ENCODE data around the gene ATG13.

ATG13 gene

GRCh38 chr11:46661836-46662235 lies 44.5 kb downstream of the ATG13 start:
- TF ChIP-seq, protein P1, sequence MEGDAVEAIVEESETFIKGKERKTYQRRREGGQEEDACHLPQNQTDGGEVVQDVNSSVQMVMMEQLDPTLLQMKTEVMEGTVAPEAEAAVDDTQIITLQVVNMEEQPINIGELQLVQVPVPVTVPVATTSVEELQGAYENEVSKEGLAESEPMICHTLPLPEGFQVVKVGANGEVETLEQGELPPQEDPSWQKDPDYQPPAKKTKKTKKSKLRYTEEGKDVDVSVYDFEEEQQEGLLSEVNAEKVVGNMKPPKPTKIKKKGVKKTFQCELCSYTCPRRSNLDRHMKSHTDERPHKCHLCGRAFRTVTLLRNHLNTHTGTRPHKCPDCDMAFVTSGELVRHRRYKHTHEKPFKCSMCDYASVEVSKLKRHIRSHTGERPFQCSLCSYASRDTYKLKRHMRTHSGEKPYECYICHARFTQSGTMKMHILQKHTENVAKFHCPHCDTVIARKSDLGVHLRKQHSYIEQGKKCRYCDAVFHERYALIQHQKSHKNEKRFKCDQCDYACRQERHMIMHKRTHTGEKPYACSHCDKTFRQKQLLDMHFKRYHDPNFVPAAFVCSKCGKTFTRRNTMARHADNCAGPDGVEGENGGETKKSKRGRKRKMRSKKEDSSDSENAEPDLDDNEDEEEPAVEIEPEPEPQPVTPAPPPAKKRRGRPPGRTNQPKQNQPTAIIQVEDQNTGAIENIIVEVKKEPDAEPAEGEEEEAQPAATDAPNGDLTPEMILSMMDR (IDR thresholded peaks at IDR 0.05; ENCODE audit: low read depth, low read length), result no peak
- H3K4me3 ChIP-seq (ENCODE audit: low read depth, low read length), result no peak overlapping the region

GRCh38 chr11:46662366-46662765 lies 45.0 kb downstream of the ATG13 start:
- H3K4me3 ChIP-seq (ENCODE audit: low read depth, low read length), result no peak overlapping the region
- TF ChIP-seq, protein P1 (IDR thresholded peaks at IDR 0.05; ENCODE audit: low read depth, low read length), result no peak

- no peak overlapping the region for H3K4me3 ChIP-seq (ENCODE audit: low read depth, low read length)
- TF ChIP-seq, protein P1 (IDR thresholded peaks at IDR 0.05; ENCODE audit: low read depth, low read length), result no peak
These were observed 46.1 kb downstream of the ATG13 start for GRCh38 chr11:46663277-46663940.

DNA sequence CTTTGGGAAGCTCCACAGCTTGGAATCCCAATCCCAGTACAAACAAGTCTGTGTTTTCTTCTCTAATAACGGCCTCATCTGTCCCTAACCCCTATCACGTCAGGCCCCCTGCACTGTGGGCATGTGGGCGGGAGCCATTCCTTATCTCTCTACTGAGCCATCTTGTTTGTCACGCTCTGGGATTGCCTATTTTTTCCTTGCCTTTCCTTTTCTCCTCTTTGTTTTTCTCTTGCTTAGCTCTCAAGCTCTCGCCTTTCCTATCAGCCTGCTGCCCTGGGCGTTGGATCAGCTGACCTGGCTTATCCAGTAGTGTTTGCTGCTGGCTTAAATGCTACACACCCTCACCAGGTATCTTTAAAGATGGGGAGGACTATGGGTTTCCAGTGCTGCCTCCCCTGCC lies 47.3 kb downstream of the ATG13 start:
- no peak overlapping the region for H3K4me3 ChIP-seq (ENCODE audit: low read depth, low read length)
- TF ChIP-seq, protein P1 (IDR thresholded peaks at IDR 0.05; ENCODE audit: low read depth, low read length), result no peak

GRCh38 chr11:46665356-46665755 lies 48.0 kb downstream of the ATG13 start:
- H3K4me3 ChIP-seq (ENCODE audit: low read depth, low read length), result no peak overlapping the region
- TF ChIP-seq, protein P1 (IDR thresholded peaks at IDR 0.05; ENCODE audit: low read depth, low read length), result no peak

DNA sequence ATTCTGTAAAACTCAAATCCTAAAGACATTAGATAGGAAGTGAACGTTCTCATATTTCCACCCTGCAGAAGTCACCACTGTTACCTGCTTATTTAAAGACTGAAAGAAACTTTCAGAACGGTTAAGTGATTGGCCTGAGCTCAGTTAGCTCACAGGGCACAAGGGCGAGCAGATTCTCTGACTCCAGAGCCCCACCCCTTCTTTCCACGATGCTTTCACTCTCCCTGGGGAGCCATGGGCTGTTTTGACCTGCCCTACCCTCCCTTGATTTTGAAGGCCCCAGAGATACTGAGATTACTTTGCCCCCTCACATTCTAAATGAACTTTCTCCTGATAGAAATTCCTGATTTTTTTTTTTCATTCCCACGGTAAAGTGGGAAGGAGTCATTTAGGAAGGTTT lies 49.2 kb downstream of the ATG13 start:
- H3K4me3 ChIP-seq (ENCODE audit: low read depth, low read length), result no peak overlapping the region
- TF ChIP-seq, protein P1 (IDR thresholded peaks at IDR 0.05; ENCODE audit: low read depth, low read length), result no peak

GRCh38 chr11:46667043-46667481 lies 49.7 kb downstream of the ATG13 start:
- TF ChIP-seq, protein P1 (IDR thresholded peaks at IDR 0.05; ENCODE audit: low read depth, low read length), result no peak
- H3K4me3 ChIP-seq (ENCODE audit: low read depth, low read length), result no peak overlapping the region

All from WI38 (cell line).